Measurements from ENCODE around the gene INPP4B.

GRCh38 chr4:142856576-142856975 lies 10.5 kb upstream of the INPP4B start:
- TF ChIP-seq POLR2A (IDR thresholded peaks at IDR 0.05), result no peak
- TF ChIP-seq CTCF (IDR thresholded peaks at IDR 0.05), result no peak

All from body of pancreas (tissue), 4 donors.